HEK293 (cell line): Measurements from ENCODE around the gene ZBTB1.

ENCODE experiments used
- AEBP2 ChIP-seq: fragments of 450-650 bp; formaldehyde crosslinking; IDR thresholded peaks from 2 replicates; pipeline ENCODE4 v1.5.1; 2016; ENCODE audit warnings: missing biosample characterization, missing genetic modification characterization, borderline replicate concordance
- HOXD13 ChIP-seq: sonication (generic); formaldehyde crosslinking; IDR thresholded peaks from 2 replicates; pipeline ENCODE4 v1.8.0; 2022; ENCODE audit warnings: missing genetic modification reagents, borderline replicate concordance
- KLF1 ChIP-seq: fragments of 450-650 bp; formaldehyde crosslinking; IDR thresholded peaks from 2 replicates; pipeline ENCODE4 v1.5.1; 2016; ENCODE audit warnings: missing biosample characterization, missing genetic modification characterization
- KLF9 ChIP-seq: fragments of 450-650 bp; formaldehyde crosslinking; IDR thresholded peaks from 2 replicates; pipeline ENCODE4 v1.5.1; 2016; ENCODE audit warnings: missing biosample characterization, missing genetic modification characterization, low read depth
- PRDM4 ChIP-seq: fragments of 450-650 bp; formaldehyde crosslinking; IDR thresholded peaks from 2 replicates; pipeline ENCODE4 v1.5.1; 2017; ENCODE audit warnings: missing biosample characterization, missing genetic modification characterization
- PRDM6 ChIP-seq: fragments of 450-650 bp; formaldehyde crosslinking; IDR thresholded peaks from 2 replicates; pipeline ENCODE4 v1.5.1; 2017; ENCODE audit warnings: missing biosample characterization, missing genetic modification characterization
- REST ChIP-seq: fragments of 450-650 bp; formaldehyde crosslinking; IDR thresholded peaks from 2 replicates; pipeline ENCODE4 v1.5.1; 2016; ENCODE audit warnings: missing biosample characterization, missing genetic modification characterization
- SALL2 ChIP-seq: fragments of 450-650 bp; formaldehyde crosslinking; IDR thresholded peaks from 2 replicates; pipeline ENCODE4 v1.5.0; 2017; ENCODE audit warnings: missing biosample characterization, mild to moderate bottlenecking, missing genetic modification characterization, borderline replicate concordance
- SCRT2 ChIP-seq: fragments of 450-650 bp; formaldehyde crosslinking; IDR thresholded peaks from 2 replicates; pipeline ENCODE4 v1.5.1; 2016; ENCODE audit warnings: missing biosample characterization, missing genetic modification characterization
- ZBTB10 ChIP-seq: fragments of 450-650 bp; formaldehyde crosslinking; IDR thresholded peaks from 2 replicates; pipeline ENCODE4 v1.5.1; 2016; ENCODE audit warnings: missing biosample characterization, missing genetic modification characterization
- ZNF223 ChIP-seq: fragments of 450-650 bp; formaldehyde crosslinking; IDR thresholded peaks from 2 replicates; pipeline ENCODE4 v1.5.1; 2016; ENCODE audit warnings: missing biosample characterization, missing genetic modification characterization
- ZNF26 ChIP-seq: fragments of 450-650 bp; formaldehyde crosslinking; IDR thresholded peaks from 2 replicates; pipeline ENCODE4 v1.5.1; 2016; ENCODE audit warnings: missing biosample characterization, missing genetic modification characterization
- ZNF335 ChIP-seq: fragments of 450-650 bp; formaldehyde crosslinking; conservative IDR thresholded peaks from 2 replicates; pipeline ENCODE4 v1.5.1; 2016; ENCODE audit warnings: missing biosample characterization, missing genetic modification characterization
- ZNF398 ChIP-seq: fragments of 450-650 bp; formaldehyde crosslinking; IDR thresholded peaks from 2 replicates; pipeline ENCODE4 v1.5.1; 2017; ENCODE audit warnings: missing biosample characterization, missing genetic modification characterization
- ZNF488 ChIP-seq: fragments of 450-650 bp; formaldehyde crosslinking; IDR thresholded peaks from 2 replicates; pipeline ENCODE4 v1.5.1; 2016; ENCODE audit warnings: missing biosample characterization, missing genetic modification characterization
- ZNF624 ChIP-seq: fragments of 450-650 bp; formaldehyde crosslinking; IDR thresholded peaks from 2 replicates; pipeline ENCODE4 v1.5.1; 2017; ENCODE audit warnings: missing biosample characterization, missing genetic modification characterization
- ZNF677 ChIP-seq: fragments of 450-650 bp; IDR thresholded peaks from 2 replicates; pipeline ENCODE4 v1.5.0; 2018; ENCODE audit warnings: missing biosample characterization, mild to moderate bottlenecking, missing genetic modification characterization, moderate library complexity
- ZSCAN23 ChIP-seq: fragments of 450-650 bp; formaldehyde crosslinking; IDR thresholded peaks from 2 replicates; pipeline ENCODE4 v1.5.1; 2016; ENCODE audit warnings: missing biosample characterization, missing genetic modification characterization
- ZSCAN30 ChIP-seq: fragments of 450-650 bp; IDR thresholded peaks from 2 replicates; pipeline ENCODE4 v1.5.1; 2018; ENCODE audit warnings: missing biosample characterization, mild to moderate bottlenecking, missing genetic modification characterization, moderate library complexity

ZBTB1 gene

GRCh38 chr14:64465831-64466554 is 38.6 kb upstream of the ZBTB1 start (continued):
- TF ChIP-seq ZBTB10 (tag by site-specific recombination) (no peak), ZNF488 (no peak), KLF1 (tag by site-specific recombination) (no peak), ZNF26 (tag by site-specific recombination) (no peak), ZNF223 (tag by site-specific recombination) (no peak), PRDM4 (tag by site-specific recombination) (no peak), KLF9 (tag by site-specific recombination) (no peak; the same call in 1 of the 2 replicates), ZNF335 (tag by site-specific recombination) (peak; percentile 51), ZSCAN23 (tag by site-specific recombination) (no peak), SCRT2 (tag by site-specific recombination) (no peak), HOXD13 (CRISPR knock-in tag) (no peak), ZNF677 (tag by site-specific recombination) (no peak), AEBP2 (no peak), REST (tag by site-specific recombination) (no peak), ZNF398 (tag by site-specific recombination) (no peak), PRDM6 (tag by site-specific recombination) (no peak), SALL2 (no peak), ZNF624 (tag by site-specific recombination) (no peak), ZSCAN30 (tag by site-specific recombination) (no peak)
